Measurements from ENCODE around the gene MYO1F.

- no peak for TF ChIP-seq SP1 (IDR thresholded peaks at IDR 0.05)
- no peak for TF ChIP-seq FOXA1 (IDR thresholded peaks at IDR 0.05)
- no peak for TF ChIP-seq FOXM1 (IDR thresholded peaks at IDR 0.05; ENCODE audit: borderline replicate concordance)
- TF ChIP-seq BHLHE40 (IDR thresholded peaks at IDR 0.05; ENCODE audit: borderline replicate concordance) = no peak
- TF ChIP-seq HDGF (IDR thresholded peaks at IDR 0.05; ENCODE audit: borderline replicate concordance) = no peak
- TF ChIP-seq FOXK2 (IDR thresholded peaks at IDR 0.05) = no peak
Observed at GRCh38 chr19:8515317-8515716, 61.9 kb downstream of the MYO1F start.

Measured in HEK293T (cell line).